ENCODE measurements around the gene TEKT3. TPM values are rescaled to one million over a fixed set of nuclear protein-coding genes. Genes with fewer than 3 reads are reported as not detected.

TEKT3 gene
- polyA plus RNA-seq, 1 of the 3 experiments (the other 2 are of a cell fraction), result 0.62 TPM

DNA sequence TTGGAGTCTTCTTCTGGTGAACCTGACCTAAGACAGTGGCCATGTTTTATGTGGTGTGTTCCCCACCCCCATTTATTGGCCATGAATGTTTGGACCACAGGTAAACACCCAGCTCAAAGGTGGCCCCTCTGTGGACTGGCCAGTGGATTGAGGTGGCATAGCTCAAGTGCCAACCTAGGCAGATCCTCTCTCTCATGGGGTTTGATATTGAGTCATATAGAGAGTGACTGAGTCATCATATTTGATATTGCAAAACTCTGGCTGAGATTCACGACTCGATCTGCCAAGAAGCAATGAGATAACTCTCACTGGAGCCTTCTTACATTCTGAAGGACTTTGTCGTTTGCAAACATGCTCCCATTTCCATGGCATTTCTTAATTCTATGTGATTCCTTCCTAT lies 10.5 kb upstream of the TEKT3 start (continued):
- TF ChIP-seq ZBTB33 (IDR thresholded peaks at IDR 0.05; ENCODE audit: borderline replicate concordance, low read depth) (no peak), SIN3A (IDR thresholded peaks at IDR 0.05; ENCODE audit: borderline replicate concordance, low read depth, low read length) (no peak), POLR2AphosphoS5 (IDR thresholded peaks at IDR 0.05; ENCODE audit: low read depth, low read length) (no peak), TCF12 (IDR thresholded peaks at IDR 0.05) (peak; percentile 22; the same call in 1 of the 2 replicates), MXI1 (IDR thresholded peaks at IDR 0.05; ENCODE audit: low read depth, low read length) (no peak), EZH2phosphoT487 (IDR thresholded peaks at IDR 0.05; ENCODE audit: borderline replicate concordance, low read depth) (no peak), FOSL2 (IDR thresholded peaks at IDR 0.05; ENCODE audit: borderline replicate concordance, low read depth) (peak; percentile 80), YY1 (IDR thresholded peaks at IDR 0.05; ENCODE audit: low read depth) (no peak), RFX5 (IDR thresholded peaks at IDR 0.05; ENCODE audit: low read length) (no peak), EP300 (IDR thresholded peaks at IDR 0.05; ENCODE audit: borderline replicate concordance in 1 of 2, low read depth in 1 of 2, low read length in 1 of 2) (no peak), TEAD4 (IDR thresholded peaks at IDR 0.05; ENCODE audit: borderline replicate concordance, insufficient read depth) (no peak)
- TF ChIP-seq, protein P1, sequence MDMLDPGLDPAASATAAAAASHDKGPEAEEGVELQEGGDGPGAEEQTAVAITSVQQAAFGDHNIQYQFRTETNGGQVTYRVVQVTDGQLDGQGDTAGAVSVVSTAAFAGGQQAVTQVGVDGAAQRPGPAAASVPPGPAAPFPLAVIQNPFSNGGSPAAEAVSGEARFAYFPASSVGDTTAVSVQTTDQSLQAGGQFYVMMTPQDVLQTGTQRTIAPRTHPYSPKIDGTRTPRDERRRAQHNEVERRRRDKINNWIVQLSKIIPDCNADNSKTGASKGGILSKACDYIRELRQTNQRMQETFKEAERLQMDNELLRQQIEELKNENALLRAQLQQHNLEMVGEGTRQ (IDR thresholded peaks at IDR 0.05; ENCODE audit: borderline replicate concordance, low read depth, low read length), result no peak
- TF ChIP-seq, protein P2, sequence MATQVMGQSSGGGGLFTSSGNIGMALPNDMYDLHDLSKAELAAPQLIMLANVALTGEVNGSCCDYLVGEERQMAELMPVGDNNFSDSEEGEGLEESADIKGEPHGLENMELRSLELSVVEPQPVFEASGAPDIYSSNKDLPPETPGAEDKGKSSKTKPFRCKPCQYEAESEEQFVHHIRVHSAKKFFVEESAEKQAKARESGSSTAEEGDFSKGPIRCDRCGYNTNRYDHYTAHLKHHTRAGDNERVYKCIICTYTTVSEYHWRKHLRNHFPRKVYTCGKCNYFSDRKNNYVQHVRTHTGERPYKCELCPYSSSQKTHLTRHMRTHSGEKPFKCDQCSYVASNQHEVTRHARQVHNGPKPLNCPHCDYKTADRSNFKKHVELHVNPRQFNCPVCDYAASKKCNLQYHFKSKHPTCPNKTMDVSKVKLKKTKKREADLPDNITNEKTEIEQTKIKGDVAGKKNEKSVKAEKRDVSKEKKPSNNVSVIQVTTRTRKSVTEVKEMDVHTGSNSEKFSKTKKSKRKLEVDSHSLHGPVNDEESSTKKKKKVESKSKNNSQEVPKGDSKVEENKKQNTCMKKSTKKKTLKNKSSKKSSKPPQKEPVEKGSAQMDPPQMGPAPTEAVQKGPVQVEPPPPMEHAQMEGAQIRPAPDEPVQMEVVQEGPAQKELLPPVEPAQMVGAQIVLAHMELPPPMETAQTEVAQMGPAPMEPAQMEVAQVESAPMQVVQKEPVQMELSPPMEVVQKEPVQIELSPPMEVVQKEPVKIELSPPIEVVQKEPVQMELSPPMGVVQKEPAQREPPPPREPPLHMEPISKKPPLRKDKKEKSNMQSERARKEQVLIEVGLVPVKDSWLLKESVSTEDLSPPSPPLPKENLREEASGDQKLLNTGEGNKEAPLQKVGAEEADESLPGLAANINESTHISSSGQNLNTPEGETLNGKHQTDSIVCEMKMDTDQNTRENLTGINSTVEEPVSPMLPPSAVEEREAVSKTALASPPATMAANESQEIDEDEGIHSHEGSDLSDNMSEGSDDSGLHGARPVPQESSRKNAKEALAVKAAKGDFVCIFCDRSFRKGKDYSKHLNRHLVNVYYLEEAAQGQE (IDR thresholded peaks at IDR 0.05; ENCODE audit: low read depth, low read length), result no peak

DNA sequence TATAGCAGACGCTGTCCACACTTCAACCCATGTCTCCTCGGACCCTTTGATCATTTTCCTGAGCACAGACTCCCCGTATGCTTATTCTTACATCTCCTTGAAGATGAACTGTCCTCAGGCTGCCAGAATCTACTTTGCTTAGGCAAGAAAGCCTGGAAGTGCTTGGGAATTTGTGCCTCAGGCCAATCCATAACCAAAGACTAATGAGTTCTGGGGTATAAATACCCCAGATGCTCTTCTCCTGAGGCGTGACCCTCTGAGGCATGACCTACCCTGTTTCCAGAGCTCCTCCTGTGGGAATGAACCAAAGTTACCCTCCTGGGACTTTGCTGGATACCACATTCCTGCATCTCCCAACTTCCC lies 10.1 kb upstream of the TEKT3 start:
- POLR2A ChIA-PET, result no interaction called here
- TF ChIP-seq MAX (IDR thresholded peaks at IDR 0.05; ENCODE audit: low read depth), result no peak
- Histone ChIP-seq H2AFZ (ENCODE audit: low read depth) (no peak overlapping the region), H3K9ac (no peak overlapping the region), H3K4me3 (ENCODE audit: low read depth in 2 of 2, low read length in 1 of 2) (peak overlapping the region in 1 of 2 experiments; percentile 10; a peak in 1 of 4 replicates), H3K9me3 (no peaks in the 10 kb centered on the region), H3K4me1 (ENCODE audit: control insufficient read depth in 1 of 2, insufficient read depth in 2 of 2, low read depth in 1 of 2, low read length in 1 of 2) (peaks cover 5 to 11% of the 10 kb centered on the region in 2 experiments; a peak in 3 of 4 replicates), H3K4me2 (peak overlapping the region; percentile 65), H4K20me1 (ENCODE audit: insufficient read depth) (no peaks in the 10 kb centered on the region), H3K27ac (ENCODE audit: low read depth in 2 of 2, low read length in 1 of 2) (peak overlapping the region; percentile 27 to 70; a peak in 3 of 4 replicates), H3K9me2 (no peaks in the 10 kb centered on the region), H3K27me3 (ENCODE audit: insufficient read depth) (no peaks in the 10 kb centered on the region), H3F3A (replicated peaks; ENCODE audit: insufficient read depth) (no peaks in the 10 kb centered on the region), H3K36me3 (replicated peaks in 1 of 2; ENCODE audit: control insufficient read depth in 1 of 2, insufficient read depth in 2 of 2, low read length in 1 of 2) (no peaks in the 10 kb centered on the region), H3K79me2 (ENCODE audit: insufficient read depth) (no peaks in the 10 kb centered on the region)
- DNase-seq, result no peak
- 73% methylated on average over 4 of the region's 4 CpGs for WGBS (ENCODE audit: low lambda C conversion rate)
- CTCF ChIA-PET, result interaction anchor here (1.2 to 1.4 kb wide), 2 partner anchors 91 to 151 kb away, joined by 4 to 5 read pairs; no protein-coding TSS in a partner anchor

All from SK-N-SH (cell line).